ENCODE data around the gene FBN2.
"Not testable (repeated sequence)": the region's sequence is repeated elsewhere in the genome, so short reads cannot be mapped to it uniquely, and the experiment has no call there.

The FBN2 gene

GRCh38 chr5:128403333-128403732 lies 134.7 kb downstream of the FBN2 start:
- Histone ChIP-seq H3K36me3 (ENCODE audit: control insufficient read depth, insufficient read depth, low read length) (no peaks in the 10 kb centered on the region), H3K9me3 (ENCODE audit: control insufficient read depth, insufficient read depth, low read length) (no peaks in the 10 kb centered on the region), H3K4me3 (ENCODE audit: low read depth, low read length) (no peak overlapping the region), H3K4me1 (ENCODE audit: control insufficient read depth, insufficient read depth, low read length) (0 out of 2 replicates have a peak, but pooled peaks cover 8% of the 10 kb centered on the region), H3K27ac (ENCODE audit: low read depth, low read length) (no peak overlapping the region), H3K9ac (ENCODE audit: low read depth, low read length) (no peak overlapping the region), H3K27me3 (ENCODE audit: control insufficient read depth, insufficient read depth, low read length) (no peaks in the 10 kb centered on the region)

GRCh38 chr5:128402506-128402905 lies 135.5 kb downstream of the FBN2 start:
- H3K4me3 ChIP-seq (ENCODE audit: low read depth, low read length): no peak overlapping the region
- H3K27ac ChIP-seq (ENCODE audit: low read depth, low read length): no peak overlapping the region
- no peaks in the 10 kb centered on the region for H3K27me3 ChIP-seq (ENCODE audit: control insufficient read depth, insufficient read depth, low read length)
- H3K36me3 ChIP-seq (ENCODE audit: control insufficient read depth, insufficient read depth, low read length): no peaks in the 10 kb centered on the region
- H3K4me1 ChIP-seq (ENCODE audit: control insufficient read depth, insufficient read depth, low read length): 0 out of 2 replicates have a peak, but pooled peaks cover 3% of the 10 kb centered on the region
- H3K9me3 ChIP-seq (ENCODE audit: control insufficient read depth, insufficient read depth, low read length): no peaks in the 10 kb centered on the region
- no peak overlapping the region for H3K9ac ChIP-seq (ENCODE audit: low read depth, low read length)

GRCh38 chr5:128400766-128401165 lies 137.3 kb downstream of the FBN2 start:
- H3K27me3 ChIP-seq (ENCODE audit: control insufficient read depth, insufficient read depth, low read length); H3K27ac ChIP-seq (ENCODE audit: low read depth, low read length); H3K9me3 ChIP-seq (ENCODE audit: control insufficient read depth, insufficient read depth, low read length); H3K4me1 ChIP-seq (ENCODE audit: control insufficient read depth, insufficient read depth, low read length); H3K4me3 ChIP-seq (ENCODE audit: low read depth, low read length); H3K9ac ChIP-seq (ENCODE audit: low read depth, low read length); H3K36me3 ChIP-seq (ENCODE audit: control insufficient read depth, insufficient read depth, low read length): not testable (repeated sequence)

- no peaks in the 10 kb centered on the region for H3K4me1 ChIP-seq (ENCODE audit: control insufficient read depth, insufficient read depth, low read length)
- no peak overlapping the region for H3K27ac ChIP-seq (ENCODE audit: low read depth, low read length)
- H3K4me3 ChIP-seq (ENCODE audit: low read depth, low read length): no peak overlapping the region
- no peaks in the 10 kb centered on the region for H3K36me3 ChIP-seq (ENCODE audit: control insufficient read depth, insufficient read depth, low read length)
- H3K27me3 ChIP-seq (ENCODE audit: control insufficient read depth, insufficient read depth, low read length): no peaks in the 10 kb centered on the region
- no peak overlapping the region for H3K9ac ChIP-seq (ENCODE audit: low read depth, low read length)
- no peaks in the 10 kb centered on the region for H3K9me3 ChIP-seq (ENCODE audit: control insufficient read depth, insufficient read depth, low read length)
Measured at GRCh38 chr5:128399111-128399510, 138.9 kb downstream of the FBN2 start.

GRCh38 chr5:128397876-128398275 lies 140.2 kb downstream of the FBN2 start:
- no peaks in the 10 kb centered on the region for H3K9me3 ChIP-seq (ENCODE audit: control insufficient read depth, insufficient read depth, low read length)
- no peaks in the 10 kb centered on the region for H3K36me3 ChIP-seq (ENCODE audit: control insufficient read depth, insufficient read depth, low read length)
- no peak overlapping the region for H3K4me3 ChIP-seq (ENCODE audit: low read depth, low read length)
- H3K4me1 ChIP-seq (ENCODE audit: control insufficient read depth, insufficient read depth, low read length): no peaks in the 10 kb centered on the region
- H3K9ac ChIP-seq (ENCODE audit: low read depth, low read length): no peak overlapping the region
- no peaks in the 10 kb centered on the region for H3K27me3 ChIP-seq (ENCODE audit: control insufficient read depth, insufficient read depth, low read length)
- no peak overlapping the region for H3K27ac ChIP-seq (ENCODE audit: low read depth, low read length)

- Histone ChIP-seq H3K27me3 (ENCODE audit: control insufficient read depth, insufficient read depth, low read length) (peaks cover 11% of the 10 kb centered on the region), H3K27ac (ENCODE audit: low read depth, low read length) (no peak overlapping the region), H3K4me3 (ENCODE audit: low read depth, low read length) (no peak overlapping the region), H3K9ac (ENCODE audit: low read depth, low read length) (no peak overlapping the region), H3K9me3 (ENCODE audit: control insufficient read depth, insufficient read depth, low read length) (no peaks in the 10 kb centered on the region), H3K36me3 (ENCODE audit: control insufficient read depth, insufficient read depth, low read length) (no peaks in the 10 kb centered on the region), H3K4me1 (ENCODE audit: control insufficient read depth, insufficient read depth, low read length) (no peaks in the 10 kb centered on the region)
Measured at GRCh38 chr5:128395073-128395472, 143.0 kb downstream of the FBN2 start.

- Histone ChIP-seq H3K4me3 (ENCODE audit: low read depth, low read length) (no peak overlapping the region), H3K36me3 (ENCODE audit: control insufficient read depth, insufficient read depth, low read length) (no peaks in the 10 kb centered on the region), H3K27ac (ENCODE audit: low read depth, low read length) (no peak overlapping the region), H3K27me3 (ENCODE audit: control insufficient read depth, insufficient read depth, low read length) (peaks cover 42% of the 10 kb centered on the region), H3K4me1 (ENCODE audit: control insufficient read depth, insufficient read depth, low read length) (no peaks in the 10 kb centered on the region), H3K9me3 (ENCODE audit: control insufficient read depth, insufficient read depth, low read length) (no peaks in the 10 kb centered on the region), H3K9ac (ENCODE audit: low read depth, low read length) (no peak overlapping the region)
Measured at GRCh38 chr5:128384068-128384467, 154.0 kb downstream of the FBN2 start.

- Histone ChIP-seq H3K4me1 (ENCODE audit: control insufficient read depth, insufficient read depth, low read length) (no peaks in the 10 kb centered on the region), H3K36me3 (ENCODE audit: control insufficient read depth, insufficient read depth, low read length) (no peaks in the 10 kb centered on the region), H3K9ac (ENCODE audit: low read depth, low read length) (no peak overlapping the region), H3K9me3 (ENCODE audit: control insufficient read depth, insufficient read depth, low read length) (no peaks in the 10 kb centered on the region), H3K27me3 (ENCODE audit: control insufficient read depth, insufficient read depth, low read length) (peaks cover 5% of the 10 kb centered on the region; the same call in 1 of the 2 replicates), H3K27ac (ENCODE audit: low read depth, low read length) (no peak overlapping the region), H3K4me3 (ENCODE audit: low read depth, low read length) (no peak overlapping the region)
Measured at GRCh38 chr5:128380337-128380736, 157.7 kb downstream of the FBN2 start.

- Histone ChIP-seq H3K27me3 (ENCODE audit: control insufficient read depth, insufficient read depth, low read length) (no peaks in the 10 kb centered on the region), H3K9ac (ENCODE audit: low read depth, low read length) (no peak overlapping the region), H3K4me1 (ENCODE audit: control insufficient read depth, insufficient read depth, low read length) (no peaks in the 10 kb centered on the region), H3K4me3 (ENCODE audit: low read depth, low read length) (no peak overlapping the region), H3K36me3 (ENCODE audit: control insufficient read depth, insufficient read depth, low read length) (no peaks in the 10 kb centered on the region), H3K27ac (ENCODE audit: low read depth, low read length) (no peak overlapping the region), H3K9me3 (ENCODE audit: control insufficient read depth, insufficient read depth, low read length) (no peaks in the 10 kb centered on the region)
Measured at GRCh38 chr5:128378632-128379031, 159.4 kb downstream of the FBN2 start.

- Histone ChIP-seq H3K4me1 (ENCODE audit: control insufficient read depth, insufficient read depth, low read length) (no peaks in the 10 kb centered on the region), H3K4me3 (ENCODE audit: low read depth, low read length) (no peak overlapping the region), H3K27me3 (ENCODE audit: control insufficient read depth, insufficient read depth, low read length) (no peaks in the 10 kb centered on the region), H3K27ac (ENCODE audit: low read depth, low read length) (no peak overlapping the region), H3K36me3 (ENCODE audit: control insufficient read depth, insufficient read depth, low read length) (no peaks in the 10 kb centered on the region), H3K9me3 (ENCODE audit: control insufficient read depth, insufficient read depth, low read length) (no peaks in the 10 kb centered on the region), H3K9ac (ENCODE audit: low read depth, low read length) (no peak overlapping the region)
Measured at GRCh38 chr5:128378196-128378595, 159.8 kb downstream of the FBN2 start.

- H3K27ac ChIP-seq (ENCODE audit: low read depth, low read length): no peak overlapping the region
- no peaks in the 10 kb centered on the region for H3K27me3 ChIP-seq (ENCODE audit: control insufficient read depth, insufficient read depth, low read length)
- H3K4me1 ChIP-seq (ENCODE audit: control insufficient read depth, insufficient read depth, low read length): no peaks in the 10 kb centered on the region
- no peaks in the 10 kb centered on the region for H3K9me3 ChIP-seq (ENCODE audit: control insufficient read depth, insufficient read depth, low read length)
- H3K9ac ChIP-seq (ENCODE audit: low read depth, low read length): no peak overlapping the region
- H3K4me3 ChIP-seq (ENCODE audit: low read depth, low read length): no peak overlapping the region
- H3K36me3 ChIP-seq (ENCODE audit: control insufficient read depth, insufficient read depth, low read length): no peaks in the 10 kb centered on the region
Measured at GRCh38 chr5:128376577-128376976, 161.5 kb downstream of the FBN2 start.

- no peaks in the 10 kb centered on the region for H3K4me1 ChIP-seq (ENCODE audit: control insufficient read depth, insufficient read depth, low read length)
- no peak overlapping the region for H3K4me3 ChIP-seq (ENCODE audit: low read depth, low read length)
- no peaks in the 10 kb centered on the region for H3K36me3 ChIP-seq (ENCODE audit: control insufficient read depth, insufficient read depth, low read length)
- H3K27me3 ChIP-seq (ENCODE audit: control insufficient read depth, insufficient read depth, low read length): no peaks in the 10 kb centered on the region
- no peaks in the 10 kb centered on the region for H3K9me3 ChIP-seq (ENCODE audit: control insufficient read depth, insufficient read depth, low read length)
- H3K9ac ChIP-seq (ENCODE audit: low read depth, low read length): no peak overlapping the region
- no peak overlapping the region for H3K27ac ChIP-seq (ENCODE audit: low read depth, low read length)
Measured at GRCh38 chr5:128366147-128366546, 171.9 kb downstream of the FBN2 start.

Data from HUES48 (cell line).